ENCODE data around the gene MEOX2.

DNA sequence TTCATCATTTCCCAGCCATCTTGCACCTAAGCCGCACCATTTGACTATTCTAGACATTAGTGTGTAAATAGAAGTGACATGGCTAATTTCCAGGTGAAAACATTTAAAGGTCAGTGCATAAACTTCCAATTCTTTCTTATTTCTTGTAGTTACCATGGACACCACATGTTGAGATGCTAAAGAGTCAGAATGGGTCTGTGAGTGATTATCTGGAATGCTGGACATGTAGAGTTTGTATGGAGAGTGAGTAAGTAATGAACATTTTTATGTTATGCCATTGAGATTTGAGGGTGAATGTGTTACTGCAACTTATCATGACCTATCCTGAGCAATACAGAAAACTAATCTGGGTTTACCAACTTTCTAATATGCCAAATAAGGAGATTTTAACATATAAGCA lies 60.4 kb downstream of the MEOX2 start:
- TF ChIP-seq, protein P1, sequence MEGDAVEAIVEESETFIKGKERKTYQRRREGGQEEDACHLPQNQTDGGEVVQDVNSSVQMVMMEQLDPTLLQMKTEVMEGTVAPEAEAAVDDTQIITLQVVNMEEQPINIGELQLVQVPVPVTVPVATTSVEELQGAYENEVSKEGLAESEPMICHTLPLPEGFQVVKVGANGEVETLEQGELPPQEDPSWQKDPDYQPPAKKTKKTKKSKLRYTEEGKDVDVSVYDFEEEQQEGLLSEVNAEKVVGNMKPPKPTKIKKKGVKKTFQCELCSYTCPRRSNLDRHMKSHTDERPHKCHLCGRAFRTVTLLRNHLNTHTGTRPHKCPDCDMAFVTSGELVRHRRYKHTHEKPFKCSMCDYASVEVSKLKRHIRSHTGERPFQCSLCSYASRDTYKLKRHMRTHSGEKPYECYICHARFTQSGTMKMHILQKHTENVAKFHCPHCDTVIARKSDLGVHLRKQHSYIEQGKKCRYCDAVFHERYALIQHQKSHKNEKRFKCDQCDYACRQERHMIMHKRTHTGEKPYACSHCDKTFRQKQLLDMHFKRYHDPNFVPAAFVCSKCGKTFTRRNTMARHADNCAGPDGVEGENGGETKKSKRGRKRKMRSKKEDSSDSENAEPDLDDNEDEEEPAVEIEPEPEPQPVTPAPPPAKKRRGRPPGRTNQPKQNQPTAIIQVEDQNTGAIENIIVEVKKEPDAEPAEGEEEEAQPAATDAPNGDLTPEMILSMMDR (IDR thresholded peaks at IDR 0.05 in 2 of 3, conservative IDR thresholded peaks at IDR 0.05 in 1 of 3; ENCODE audit: borderline replicate concordance in 1 of 3, insufficient read depth in 1 of 3, low read depth in 2 of 3, low read length in 2 of 3) = no peak
- TF ChIP-seq REST (IDR thresholded peaks at IDR 0.05; ENCODE audit: low read depth) = no peak
- TF ChIP-seq POLR2A (IDR thresholded peaks at IDR 0.05; ENCODE audit: borderline replicate concordance, extremely low read depth, insufficient read depth, insufficient read length) = no peak
- no peak for TF ChIP-seq EZH2phosphoT487 (IDR thresholded peaks at IDR 0.05; ENCODE audit: borderline replicate concordance)
- TF ChIP-seq EZH2 (IDR thresholded peaks at IDR 0.05) = no peak
- no peak for TF ChIP-seq POLR2AphosphoS5 (IDR thresholded peaks at IDR 0.05; ENCODE audit: low read depth, low read length)
- no peak for TF ChIP-seq ZNF274 (IDR thresholded peaks at IDR 0.05; ENCODE audit: low read depth, low read length)
- no peak for TF ChIP-seq RAD21 (IDR thresholded peaks at IDR 0.05; ENCODE audit: low read depth)
- no peak for TF ChIP-seq CBX3 (IDR thresholded peaks at IDR 0.05; ENCODE audit: low read depth)
